ENCODE measurements around the gene KMT2B. TPM values are rescaled to one million over a fixed set of nuclear protein-coding genes. Genes with fewer than 3 reads are reported as not detected.

KMT2B gene
- total RNA-seq, 4 donors from 2014 or later, result 33.1 to 74.7 (median 42.0) TPM

GRCh38 chr19:35729021-35729420, 11.2 kb downstream of the KMT2B start:
- 82 to 83% methylated on average over 18 of the region's 18 CpGs for WGBS, 2 donors

GRCh38 chr19:35729763-35730162, 12.0 kb downstream of the KMT2B start:
- no peak overlapping the region for H3K4me3 ChIP-seq (ENCODE audit: low read depth, poor library complexity, severe bottlenecking)
- intact Hi-C loops (cut with DNase I; ENCODE audit: low total_unique reads), result no loop called here
- TF ChIP-seq POLR2A (IDR thresholded peaks at IDR 0.05), result no peak
- TF ChIP-seq CTCF (IDR thresholded peaks at IDR 0.05), result no peak
- DNase-seq (ENCODE audit: low spot score in 2 of 2), result no peak
- 87 to 97% methylated on average over 10 to 11 of the region's 11 CpGs for WGBS, 2 donors

More at GRCh38 chr19:35729021-35729420, 11.2 kb downstream of the KMT2B start:
- no peak overlapping the region for H3K4me3 ChIP-seq (ENCODE audit: low read depth, poor library complexity, severe bottlenecking)
- DNase-seq (ENCODE audit: low spot score in 2 of 2), result no peak
- no peak for TF ChIP-seq CTCF (IDR thresholded peaks at IDR 0.05)
- TF ChIP-seq POLR2A (IDR thresholded peaks at IDR 0.05), result no peak
- intact Hi-C loops (cut with DNase I; ENCODE audit: low total_unique reads), result no loop called here

GRCh38 chr19:35730326-35730725, 12.5 kb downstream of the KMT2B start:
- H3K4me3 ChIP-seq (ENCODE audit: low read depth, poor library complexity, severe bottlenecking), result no peak overlapping the region
- WGBS, 2 donors, result 86 to 91% methylated on average over 18 of the region's 18 CpGs
- TF ChIP-seq CTCF (IDR thresholded peaks at IDR 0.05), result no peak
- TF ChIP-seq POLR2A (IDR thresholded peaks at IDR 0.05), result no peak
- DNase-seq (ENCODE audit: low spot score in 2 of 2), result no peak
- intact Hi-C loops (cut with DNase I; ENCODE audit: low total_unique reads), result no loop called here

- DNase-seq (ENCODE audit: low spot score in 2 of 2), result no peak
- intact Hi-C loops (cut with DNase I; ENCODE audit: low total_unique reads), result no loop called here
- WGBS, 2 donors, result 44 to 48% methylated on average over 9 of the region's 9 CpGs
- no peak overlapping the region for H3K4me3 ChIP-seq (ENCODE audit: low read depth, poor library complexity, severe bottlenecking)
- TF ChIP-seq CTCF (IDR thresholded peaks at IDR 0.05) (no peak), POLR2A (IDR thresholded peaks at IDR 0.05) (no peak)
These were observed 13.6 kb downstream of the KMT2B start for GRCh38 chr19:35731353-35731752.

- no peak overlapping the region for H3K4me3 ChIP-seq (ENCODE audit: low read depth, poor library complexity, severe bottlenecking)
- intact Hi-C loops (cut with DNase I; ENCODE audit: low total_unique reads), result no loop called here
- WGBS, 2 donors, result 82% methylated on average over 21 of the region's 21 CpGs
- TF ChIP-seq POLR2A (IDR thresholded peaks at IDR 0.05) (no peak), CTCF (IDR thresholded peaks at IDR 0.05) (no peak)
- DNase-seq (ENCODE audit: low spot score in 2 of 2), result no peak
These were observed 14.1 kb downstream of the KMT2B start for GRCh38 chr19:35731779-35732405.

All from lower leg skin (tissue), 4 donors.